Measurements from ENCODE around the gene ZNF302.
A peak's percentile ranks its signal among the peaks of the same experiment; 100 is the strongest.

Gene ZNF302

GRCh38 chr19:34675250-34675649 is 2.2 kb upstream of the ZNF302 start:
- Histone ChIP-seq H3K4me3 (no peak overlapping the region), H3K36me3 (peaks cover 15 to 21% (median 16%) of the 10 kb centered on the region in 3 donors), H3K27me3 (no peaks in the 10 kb centered on the region), H3K27ac (no peak overlapping the region), H3K4me1 (peaks cover 0 to 15% (median 12%) of the 10 kb centered on the region in 4 donors), H3K9me3 (peaks cover 0 to 8% (median 6%) of the 10 kb centered on the region in 3 donors)
- TF ChIP-seq CTCF (IDR thresholded peaks at IDR 0.05), result no peak
- no peak for DNase-seq
- intact Hi-C loops (cut with DNase I; ENCODE audit: low total_unique reads), result no loop called here

- TF ChIP-seq CTCF (IDR thresholded peaks at IDR 0.05), result no peak
- Histone ChIP-seq H3K27me3 (no peaks in the 10 kb centered on the region), H3K27ac (no peak overlapping the region), H3K4me3 (no peak overlapping the region), H3K4me1 (peaks cover 0 to 15% (median 12%) of the 10 kb centered on the region in 4 donors), H3K36me3 (peaks cover 22 to 27% (median 22%) of the 10 kb centered on the region in 3 donors), H3K9me3 (peaks cover 0 to 15% (median 11%) of the 10 kb centered on the region in 3 donors)
- DNase-seq, result no peak
- intact Hi-C loops (cut with DNase I; ENCODE audit: low total_unique reads), result no loop called here
Observed at GRCh38 chr19:34675919-34676318, 1.6 kb upstream of the ZNF302 start.

- Histone ChIP-seq H3K4me1 (peaks cover 0 to 15% (median 12%) of the 10 kb centered on the region in 4 donors), H3K4me3 (peak within 1 kb of the TSS; percentile 59 to 87), H3K9me3 (peaks cover 0 to 24% (median 16%) of the 10 kb centered on the region in 3 donors), H3K27me3 (no peaks in the 10 kb centered on the region), H3K27ac (peak within 1 kb of the TSS; percentile 87 to 99), H3K36me3 (peaks cover 31 to 37% (median 32%) of the 10 kb centered on the region in 3 donors)
- TF ChIP-seq CTCF (IDR thresholded peaks at IDR 0.05), result peak in 1 of 2 experiments; percentile 6
- intact Hi-C loops (cut with DNase I; ENCODE audit: low total_unique reads), result no loop called here
- no peak for DNase-seq
Observed at GRCh38 chr19:34676697-34677385, 637 bp upstream of the ZNF302 start, which contains the start of gene SCGB2B2. SCGB2B2 (minus strand) TSS chr19:34677159; CDS start chr19:34594563, 82,596 bp downstream.

DNA sequence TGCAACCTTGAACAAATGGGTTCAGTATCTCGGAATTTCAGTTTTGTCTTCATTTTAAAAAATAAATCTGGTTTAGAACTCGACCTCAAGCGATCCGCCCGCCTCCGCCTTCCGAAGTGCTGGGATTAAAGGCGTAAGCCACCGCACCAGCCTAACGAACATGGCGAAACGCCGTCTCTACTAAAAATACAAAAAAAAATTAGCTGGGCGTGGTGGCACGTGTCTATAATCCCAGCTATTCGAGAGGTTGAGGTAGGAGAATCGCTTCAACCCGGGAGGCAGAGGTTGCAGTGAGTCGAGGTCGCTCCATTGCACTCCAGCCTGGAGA is 571 bp downstream of the ZNF302 start:
- Histone ChIP-seq H3K36me3 (peaks cover 43 to 49% (median 44%) of the 10 kb centered on the region in 3 donors), H3K4me3 (peak overlapping the region; percentile 59 to 87), H3K27me3 (no peaks in the 10 kb centered on the region), H3K9me3 (peaks cover 0 to 36% (median 23%) of the 10 kb centered on the region in 3 donors), H3K4me1 (peaks cover 0 to 15% (median 12%) of the 10 kb centered on the region in 4 donors), H3K27ac (peak overlapping the region; percentile 87 to 99)
- no peak for TF ChIP-seq CTCF (IDR thresholded peaks at IDR 0.05)
- no peak for DNase-seq
- intact Hi-C loops (cut with DNase I; ENCODE audit: low total_unique reads), result no loop called here

DNA sequence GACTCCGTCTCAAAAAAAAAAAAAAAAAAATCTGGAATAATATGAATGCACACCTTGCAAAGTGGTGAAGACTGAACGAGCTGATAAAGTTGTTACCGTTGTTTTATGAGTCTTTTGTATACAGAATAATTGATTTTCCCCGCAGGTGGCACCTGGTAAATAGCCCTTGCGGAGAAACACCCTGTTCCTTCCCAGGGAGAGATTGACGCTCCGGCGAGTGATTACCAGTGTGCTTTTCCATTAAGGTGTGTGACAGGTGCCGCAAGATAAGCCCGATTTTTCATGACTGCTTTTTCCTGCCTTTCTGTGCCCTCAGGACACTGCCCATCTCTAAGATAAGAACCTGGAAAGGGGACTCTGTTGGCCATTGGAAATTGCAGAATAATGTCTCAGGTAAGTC is 943 bp downstream of the ZNF302 start:
- H3K4me3 ChIP-seq, result peak overlapping the region; percentile 59 to 87
- no peak for TF ChIP-seq CTCF (IDR thresholded peaks at IDR 0.05)
- H3K27ac ChIP-seq, result peak overlapping the region in 1 of 2 donors; percentile 99
- DNase-seq, result no peak
- H3K36me3 ChIP-seq, result peaks cover 47 to 52% (median 47%) of the 10 kb centered on the region in 3 donors
- intact Hi-C loops (cut with DNase I; ENCODE audit: low total_unique reads), result no loop called here
- peaks cover 0 to 40% (median 27%) of the 10 kb centered on the region in 3 donors for H3K9me3 ChIP-seq
- H3K4me1 ChIP-seq, result peaks cover 0 to 15% (median 12%) of the 10 kb centered on the region in 4 donors
- no peaks in the 10 kb centered on the region for H3K27me3 ChIP-seq
